K562 (cell line): ENCODE measurements around the gene LCA5. TPM values are rescaled to one million over a fixed set of nuclear protein-coding genes. Genes with fewer than 3 reads are reported as not detected.

Source experiments
- ATAC-seq: fragments of 200-7000 bp; cut with Tn5 transposase; 3 replicates; pipeline ENCODE4 v1.9.1; 2020; ENCODE audit warnings: moderate library complexity
- BruUV-seq: library from RNA; stranded (reverse); fragments of 400-500 nt; replicated peaks from 2 replicates; lab custom pipeline; 2021; lab: Mats Ljungman, UMichigan
- CTCF ChIA-PET: fragments of 300-600 bp; formaldehyde crosslinking; extraction: SDS; loops from one replicate; lab custom pipeline; 2021; ENCODE audit warnings: low intra/inter-chr PET ratio; lab: Yijun Ruan, JAX
- POLR2A ChIA-PET: fragments of 300-600, 350-650 bp; sonication (Branson Sonifier 250); formaldehyde crosslinking; extraction: SDS; loops from one replicate; lab custom pipeline; 2021; ENCODE audit warnings: antibody characterized with exemption, inconsistent platforms; lab: Yijun Ruan, JAX
- DNase-seq, 4 experiments: peaks; one replicate each; pipeline versions ENCODE4 v3.0.0 to v3.0.0-alpha.2; 2011 to 2018; ENCODE audit warnings: low spot score in 3 of 4, mixed read lengths in 3 of 4; ENCODE audit errors: extremely low read depth in 1 of 4
- FAIRE-seq: peaks from 2 replicates; lab custom pipeline; 2011; peaks lifted over from hg19 to GRCh38; lab: Jason Lieb, UNC
- H2AFZ ChIP-seq: 2 replicates; pipeline ENCODE4 v1.6.0; 2011; ENCODE audit warnings: low read depth, low read length, control low read depth, inconsistent platforms
- H3K27ac ChIP-seq: fragments of 200-600 bp; 3 replicates; pipeline ENCODE4 v1.8.0; 2011; ENCODE audit warnings: low read depth, mild to moderate bottlenecking, control low read depth, inconsistent platforms, low read length, moderate library complexity, mixed read lengths; ENCODE audit errors: extremely low read depth
- H3K27me3 ChIP-seq, 2 experiments: fragments of 300-600 bp in 1 of 2; 2 replicates in 1 of 2; 3 replicates in 1 of 2; pipeline versions ENCODE4 v1.6.0 to v1.8.0; 2011; ENCODE audit warnings: inconsistent platforms in 2 of 2, low read length in 2 of 2, mild to moderate bottlenecking in 1 of 2, mixed read lengths in 1 of 2, moderate library complexity in 1 of 2; ENCODE audit not compliant: control insufficient read depth in 2 of 2, insufficient read depth in 2 of 2
- H3K36me3 ChIP-seq: fragments of 300-600 bp; 3 replicates; pipeline ENCODE4 v1.8.0; 2011; ENCODE audit warnings: mild to moderate bottlenecking, low read length, inconsistent platforms; ENCODE audit not compliant: control insufficient read depth, insufficient read depth
- H3K4me1 ChIP-seq, 2 experiments: fragments of 200-600 bp in 1 of 2; replicated peaks in 1 of 2; 2 replicates in 1 of 2; 3 replicates in 1 of 2; pipeline versions ENCODE4 v1.5.1 to v1.8.0; 2011; ENCODE audit warnings: inconsistent platforms in 2 of 2, low read length in 2 of 2, mild to moderate bottlenecking in 1 of 2, mixed read lengths in 1 of 2, moderate library complexity in 1 of 2; ENCODE audit not compliant: control insufficient read depth in 2 of 2, insufficient read depth in 2 of 2
- H3K4me2 ChIP-seq: 2 replicates; pipeline ENCODE4 v1.6.1; 2011; ENCODE audit warnings: low read length, control low read depth, inconsistent platforms, mixed read lengths; ENCODE audit not compliant: insufficient read depth
- H3K4me3 ChIP-seq: fragments of 200-600 bp; sonication (generic), shearing (Covaris generic); 2 replicates; pipeline ENCODE4 v1.5.1; 2016; ENCODE audit warnings: control low read depth, inconsistent platforms
- H3K79me2 ChIP-seq: fragments of 200-600 bp; 3 replicates; pipeline ENCODE4 v1.8.0; 2011; ENCODE audit warnings: low read length, inconsistent platforms; ENCODE audit not compliant: control insufficient read depth, insufficient read depth
- H3K9ac ChIP-seq, 2 experiments: 2 replicates each; pipeline versions ENCODE4 v1.6.0 to v1.6.1; 2011; ENCODE audit warnings: low read depth in 2 of 2, low read length in 2 of 2, control low read depth in 1 of 2, inconsistent platforms in 1 of 2, mild to moderate bottlenecking in 1 of 2, mixed read lengths in 1 of 2; ENCODE audit not compliant: insufficient read depth in 1 of 2
- H3K9me1 ChIP-seq: one replicate; pipeline ENCODE4 v1.6.0; 2011; ENCODE audit warnings: inconsistent platforms, mild to moderate bottlenecking, low read length, moderate library complexity; ENCODE audit not compliant: control insufficient read depth, insufficient read depth
- H3K9me3 ChIP-seq: replicated peaks from 2 replicates; pipeline ENCODE4 v1.5.1; 2011; ENCODE audit warnings: low read depth, low read length, inconsistent platforms; ENCODE audit not compliant: control insufficient read depth, insufficient read depth
- H4K20me1 ChIP-seq: replicated peaks from 2 replicates; pipeline ENCODE4 v1.6.1; 2011; ENCODE audit warnings: low read length, inconsistent platforms, mixed read lengths; ENCODE audit not compliant: control insufficient read depth, insufficient read depth
- ELF4 ChIP-seq: fragments of 450-650 bp; formaldehyde crosslinking; IDR thresholded peaks from 2 replicates; pipeline ENCODE4 v1.4.0; 2022; ENCODE audit warnings: missing genetic modification characterization
- FOXA3 ChIP-seq, 2 experiments: fragments of 450-650 bp in 1 of 2; sonication (generic) in 1 of 2; formaldehyde crosslinking; IDR thresholded peaks in 1 of 2; conservative IDR thresholded peaks in 1 of 2; 2 replicates each; pipeline versions ENCODE4 v1.4.0 to v1.8.0; 2020 to 2022; ENCODE audit warnings: mild to moderate bottlenecking in 2 of 2, missing genetic modification reagents in 1 of 2
- GTF2F1 ChIP-seq: IDR thresholded peaks from 2 replicates; pipeline ENCODE4 v1.6.1; 2011; ENCODE audit warnings: low read depth, low read length, improper control_type of control experiment
- RBM17 ChIP-seq: fragments of 200-400 bp; formaldehyde crosslinking; IDR thresholded peaks from 2 replicates; pipeline ENCODE4 v1.6.1; 2017; ENCODE audit warnings: low read depth, mild to moderate bottlenecking, low read length, borderline replicate concordance
- RFX7 ChIP-seq: fragments of 250-450 bp; sonication (Bioruptor Pico); IDR thresholded peaks from 2 replicates; pipeline ENCODE4 v1.5.1; 2021; ENCODE audit warnings: mild to moderate bottlenecking
- TAF15 ChIP-seq: fragments of 200-400 bp; formaldehyde crosslinking; IDR thresholded peaks from 2 replicates; pipeline ENCODE4 v1.6.1; 2017; ENCODE audit warnings: mild to moderate bottlenecking, low read depth, low read length, moderate library complexity
- VEZF1 ChIP-seq: fragments of 200-800 bp; sonication (Bioruptor generic); IDR thresholded peaks from 2 replicates; pipeline ENCODE4 v1.6.1; 2017; ENCODE audit warnings: missing genetic modification characterization, missing compliant biosample characterization
- XRCC4 ChIP-seq: IDR thresholded peaks from one replicate; pipeline ENCODE4 v1.6.1; 2011; ENCODE audit not compliant: insufficient read depth, insufficient read length; ENCODE audit errors: extremely low read depth
- YY1 ChIP-seq, 3 experiments: IDR thresholded peaks; 2 replicates each; pipeline ENCODE4 v1.6.1; 2011; ENCODE audit warnings: low read length in 2 of 3, mild to moderate bottlenecking in 2 of 3, moderate library complexity in 2 of 3, borderline replicate concordance in 1 of 3, control low read depth in 1 of 3, low read depth in 1 of 3; ENCODE audit not compliant: insufficient read depth in 3 of 3, insufficient replicate concordance in 2 of 3, control insufficient read depth in 1 of 3, insufficient read length in 1 of 3; ENCODE audit errors: extremely low read depth in 1 of 3
- ZHX1 ChIP-seq: fragments of 150-350 bp; conservative IDR thresholded peaks from 2 replicates; pipeline ENCODE4 v1.6.1; 2014; ENCODE audit warnings: low read length
- ZNF609 ChIP-seq: sonication (generic); formaldehyde crosslinking; IDR thresholded peaks from 2 replicates; pipeline ENCODE4 v1.8.1; 2023; ENCODE audit warnings: missing genetic modification reagents, mild to moderate bottlenecking, borderline replicate concordance
- ZNF707 ChIP-seq: fragments of 250-450 bp; sonication (Bioruptor Pico); conservative IDR thresholded peaks from 2 replicates; pipeline ENCODE4 v1.8.0; 2022; ENCODE audit warnings: inconsistent platforms, mild to moderate bottlenecking, moderate library complexity
- ZNF830 ChIP-seq: fragments of 250-450 bp; sonication (Bioruptor Pico); IDR thresholded peaks from 2 replicates; pipeline ENCODE4 v1.5.0; 2021; ENCODE audit warnings: mild to moderate bottlenecking
- in situ Hi-C: fragments of 300-500 bp; cut with MboI; formaldehyde crosslinking; loops from 4 replicates; pipeline ENCODE4 v1.15.0; 2018; ENCODE audit warnings: inconsistent platforms, mixed read lengths
- intact Hi-C: fragments of 100-400 bp; cut with micrococcal nuclease; formaldehyde crosslinking; loops from 2 replicates; pipeline ENCODE4 v1.14.2; 2022
- polyA plus RNA-seq, 8 experiments: library from polyadenylated mRNA; depleted of rRNA in 4 of 8; stranded (reverse) in 5 of 8; unstranded in 3 of 8; fragments of >200 nt; fragmentation: Nextera tagmentation in 2 of 8; fragmentation: Illumina TruSeq in 1 of 8; extraction: Ambion mirVana in 2 of 8; extraction: Trizol in 1 of 8; gene quantifications; 2 replicates each; pipeline versions ENCODE4 v1.2.1 to v1.2.3, GENCODE V29; 2011 to 2014; ENCODE audit warnings: inconsistent platforms in 1 of 8, missing spikeins in 1 of 8
- total RNA-seq, 7 experiments: library from RNA; depleted of rRNA in 6 of 7; stranded (reverse); fragments of >200 nt in 6 of 7; fragmentation: Illumina TruSeq in 2 of 7; extraction: Trizol in 2 of 7; gene quantifications; 2 replicates each; pipeline versions ENCODE4 v1.2.1 to v1.2.3, GENCODE V29; 2011 to 2021; ENCODE audit warnings: low replicate concordance in 1 of 7

LCA5 gene
- total and polyA plus RNA-seq, 9 of the 15 experiments (the other 6 are each of a cell fraction or from before 2014, with no cell fraction given): 1.0 to 3.4 (median 1.8) TPM

GRCh38 chr6:79554305-79554704 lies 17.1 kb upstream of the LCA5 start:
- Histone ChIP-seq H3K9me1 (no peaks in the 10 kb centered on the region), H3K4me2 (no peak overlapping the region), H3K79me2 (no peaks in the 10 kb centered on the region), H3K9me3 (no peaks in the 10 kb centered on the region), H4K20me1 (no peaks in the 10 kb centered on the region), H3K27ac (no peak overlapping the region), H3K4me1 (no peaks in the 10 kb centered on the region; a peak in 1 of 5 replicates), H3K36me3 (peaks cover 8% of the 10 kb centered on the region; the same call in 1 of the 3 replicates), H2AFZ (no peak overlapping the region), H3K9ac (no peak overlapping the region), H3K27me3 (no peaks in the 10 kb centered on the region), H3K4me3 (no peak overlapping the region)
- no peak for FAIRE-seq
- ChIA-PET POLR2A (interaction anchor here (1.1 to 1.7 kb wide), 2 partner anchors 9 to 10 kb away, joined by 4 read pairs; no protein-coding TSS in a partner anchor), CTCF (no interaction called here)
- in situ Hi-C loops: no loop called here
- no TSS peak for BruUV-seq
- ATAC-seq: no peak
- no peak for DNase-seq
- intact Hi-C loops: loop anchor here (10.0 kb wide), 1 partner anchor 150 kb away; no protein-coding TSS in a partner anchor
- TF ChIP-seq ZHX1 (no peak), TAF15 (no peak), XRCC4 (no peak), FOXA3 (CRISPR knock-in tag; conservative IDR thresholded peaks at IDR 0.05 in 1 of 2, IDR thresholded peaks at IDR 0.05 in 1 of 2) (no peak), VEZF1 (CRISPR knock-in tag) (no peak), ZNF830 (CRISPR knock-in tag) (no peak), ZNF609 (CRISPR knock-in tag) (no peak), ZNF707 (no peak), RBM17 (no peak), ELF4 (CRISPR knock-in tag) (no peak), RFX7 (CRISPR knock-in tag) (no peak), YY1 (IDR thresholded peaks at IDR 0.05; ENCODE audit: borderline replicate concordance in 1 of 3, control insufficient read depth in 1 of 3, extremely low read depth in 1 of 3, insufficient read depth in 3 of 3, insufficient read length in 1 of 3, insufficient replicate concordance in 2 of 3, low read depth in 1 of 3, low read length in 2 of 3) (no peak), GTF2F1 (no peak)
